ENCODE data around the gene TRAF3IP1.
A peak's percentile ranks its signal among the peaks of the same experiment; 100 is the strongest.
"Not testable (repeated sequence)": the region's sequence is repeated elsewhere in the genome, so short reads cannot be mapped to it uniquely, and the experiment has no call there.

The TRAF3IP1 gene

GRCh38 chr2:238310721-238311120 lies 9.6 kb upstream of the TRAF3IP1 start:
- DNase-seq: not testable (repeated sequence)

DNA sequence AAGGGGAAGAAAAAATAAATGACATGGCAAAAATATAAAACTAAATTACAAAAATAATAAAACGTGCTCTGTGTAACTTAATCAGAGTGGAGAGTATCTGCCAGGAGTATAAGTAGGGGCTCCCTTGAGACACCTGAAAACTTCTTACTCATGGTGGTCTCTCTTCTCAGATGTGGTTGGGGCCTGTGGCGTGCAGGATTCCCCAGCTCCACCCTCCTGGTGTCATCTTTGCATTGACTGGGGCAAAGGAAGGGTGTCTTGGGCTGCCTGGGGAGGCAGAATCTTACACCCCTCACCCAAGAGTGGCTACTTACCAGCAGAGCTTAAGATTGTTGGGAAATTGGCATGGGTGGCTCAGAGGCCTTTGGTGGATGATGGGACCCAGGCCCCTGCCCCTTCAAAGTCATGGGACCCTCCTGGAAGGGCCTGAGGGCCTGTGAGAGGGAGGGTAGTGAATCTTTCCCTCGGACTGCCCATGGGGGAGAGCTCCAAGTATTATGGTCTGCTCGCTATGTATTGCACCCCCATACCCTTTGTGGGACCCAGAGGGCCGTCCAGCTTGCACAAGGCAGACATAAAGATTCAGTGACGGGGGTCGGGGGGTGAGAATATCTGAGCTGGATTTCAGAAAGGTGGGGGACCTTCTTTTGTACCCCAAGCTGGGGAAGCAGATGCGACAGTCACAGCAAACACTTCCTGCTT lies 6.9 kb upstream of the TRAF3IP1 start:
- DNase-seq: peak in 1 of 2 experiments; percentile 36

DNA sequence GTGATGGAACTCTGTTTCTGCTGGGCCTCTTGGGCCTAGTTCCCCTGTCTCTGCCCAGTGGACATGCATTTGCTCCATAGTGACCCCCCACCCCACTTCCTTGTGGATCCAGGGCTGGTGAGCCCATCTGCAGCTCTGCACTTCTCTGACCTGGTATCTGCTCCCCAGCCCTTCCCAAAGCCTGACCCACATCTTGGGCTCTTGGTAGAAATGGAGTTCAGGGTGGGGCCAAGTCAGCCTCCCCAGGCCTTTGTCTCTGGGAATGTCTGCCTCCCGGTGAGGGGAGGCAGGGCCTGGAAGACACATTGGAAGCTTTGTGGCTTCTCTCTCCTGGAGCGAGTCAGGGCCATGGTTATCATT lies 6.3 kb upstream of the TRAF3IP1 start:
- DNase-seq: no peak

DNA sequence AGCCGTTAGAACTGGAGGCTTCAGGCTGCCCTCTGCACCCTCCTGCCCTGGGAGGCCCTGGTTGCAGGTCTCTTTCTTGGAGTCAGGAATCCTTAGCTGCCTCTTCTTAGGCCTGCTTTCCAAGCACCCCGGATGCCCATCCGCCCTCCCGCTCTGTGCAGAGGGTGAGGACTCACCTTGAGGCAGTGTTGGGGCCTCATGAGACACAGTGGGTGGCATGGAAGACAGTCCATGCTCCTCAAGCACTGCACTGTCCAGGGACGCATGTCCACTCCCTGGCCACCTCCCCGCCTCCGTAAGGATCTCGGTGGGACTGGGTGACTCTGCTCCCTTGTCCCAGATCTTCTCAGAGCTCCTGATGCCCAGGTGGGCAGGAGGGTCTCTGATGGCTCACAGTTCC lies 5.7 kb upstream of the TRAF3IP1 start:
- DNase-seq: no peak

DNA sequence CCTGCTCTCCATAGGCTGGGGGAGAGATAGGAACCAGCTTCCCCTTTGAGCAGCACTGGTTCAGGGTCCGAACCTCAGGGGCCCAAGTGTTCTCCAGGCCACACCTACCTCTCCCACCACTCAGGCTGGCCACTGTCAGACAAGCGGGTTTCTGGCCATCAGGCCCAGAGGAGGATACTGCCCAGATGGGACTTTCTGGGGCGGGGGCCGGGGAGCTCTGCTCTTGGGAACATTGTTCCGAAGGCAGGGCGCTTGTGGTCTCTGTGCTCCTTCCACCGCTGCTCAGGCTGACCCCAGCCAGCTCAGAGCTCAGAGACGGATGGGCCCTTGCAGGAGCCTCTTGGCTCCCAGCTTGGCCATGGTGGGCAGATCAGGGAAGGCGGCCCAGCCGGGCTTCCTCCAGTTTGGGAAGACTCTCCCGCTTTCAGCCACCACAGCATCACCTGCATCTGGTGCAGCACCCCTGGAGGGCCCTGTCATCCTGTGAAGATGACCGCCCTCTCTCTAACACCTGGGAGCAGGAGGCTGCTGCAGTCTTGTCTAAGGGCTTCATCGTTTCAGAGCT lies 5.2 kb upstream of the TRAF3IP1 start:
- DNase-seq: no peak

GRCh38 chr2:238320648-238321281 lies 447 bp downstream of the TRAF3IP1 start:
- no peak for DNase-seq

- DNase-seq: no peak
Measured at GRCh38 chr2:238321467-238321866, 1.1 kb downstream of the TRAF3IP1 start.

DNA sequence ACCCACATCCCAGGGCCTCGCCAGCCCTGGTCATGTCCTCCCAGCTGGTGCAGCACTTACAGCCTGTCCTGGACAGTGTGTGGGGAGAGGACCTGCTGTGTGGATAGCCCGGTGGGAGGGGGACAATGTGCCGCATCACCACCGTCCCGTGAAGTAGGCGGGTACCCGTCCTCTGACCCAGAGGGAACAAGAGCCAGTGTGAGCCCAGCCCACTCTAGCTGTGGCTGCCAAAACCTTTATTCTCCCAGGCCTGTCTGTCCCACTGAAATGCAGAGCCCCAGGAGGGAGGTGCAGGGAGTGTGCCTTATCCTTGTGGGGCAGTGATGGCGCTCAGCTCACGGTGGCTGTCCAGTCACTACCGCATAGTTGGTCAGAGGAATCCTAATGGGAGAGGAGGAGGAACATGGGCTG lies 1.7 kb downstream of the TRAF3IP1 start:
- no peak for DNase-seq

- not testable (repeated sequence) for DNase-seq
Measured at GRCh38 chr2:238324248-238324647, 3.9 kb downstream of the TRAF3IP1 start.

GRCh38 chr2:238325694-238326093 lies 5.4 kb downstream of the TRAF3IP1 start:
- DNase-seq: no peak

GRCh38 chr2:238326801-238327365 lies 6.6 kb downstream of the TRAF3IP1 start:
- DNase-seq: no peak

DNA sequence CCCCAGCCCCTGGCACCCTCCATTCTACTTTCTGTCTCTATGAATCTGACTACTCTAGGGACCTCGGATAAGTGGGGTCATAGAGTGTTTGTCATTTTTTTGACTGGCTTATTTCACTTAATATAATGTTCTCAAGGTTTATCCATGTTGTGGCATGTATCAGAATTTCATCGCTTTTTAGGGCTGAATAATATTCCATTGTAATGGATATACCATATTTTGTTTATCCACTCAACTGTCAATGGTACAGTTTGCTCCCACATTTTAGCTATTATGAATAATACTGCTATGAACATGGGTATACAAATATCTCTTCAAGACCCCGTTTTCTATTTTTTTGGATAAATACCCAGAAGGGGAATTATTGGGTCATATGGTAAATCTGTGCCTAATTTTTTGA lies 7.4 kb downstream of the TRAF3IP1 start:
- no peak for DNase-seq

- DNase-seq: no peak
Measured at GRCh38 chr2:238330391-238330790, 10.1 kb downstream of the TRAF3IP1 start.

DNA sequence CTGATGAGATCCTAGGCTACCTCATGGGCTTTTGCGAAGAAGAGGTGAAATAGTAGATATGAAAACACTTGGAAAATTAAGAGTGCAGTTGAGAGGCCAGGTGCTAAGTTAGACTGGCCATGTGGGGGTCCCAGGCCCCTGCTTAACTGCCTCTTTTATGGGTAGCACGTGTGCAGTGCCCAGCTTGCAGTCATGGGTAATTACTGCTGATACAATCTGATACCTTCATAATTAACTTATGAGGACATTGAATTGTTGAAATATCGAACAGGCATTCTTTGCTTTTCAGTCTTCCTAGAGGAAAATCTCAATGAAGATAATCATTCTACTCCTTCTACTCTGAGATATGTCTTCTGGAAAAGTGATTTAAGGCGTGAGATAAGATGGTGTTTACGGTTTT lies 11.6 kb downstream of the TRAF3IP1 start:
- DNase-seq: no peak

DNA sequence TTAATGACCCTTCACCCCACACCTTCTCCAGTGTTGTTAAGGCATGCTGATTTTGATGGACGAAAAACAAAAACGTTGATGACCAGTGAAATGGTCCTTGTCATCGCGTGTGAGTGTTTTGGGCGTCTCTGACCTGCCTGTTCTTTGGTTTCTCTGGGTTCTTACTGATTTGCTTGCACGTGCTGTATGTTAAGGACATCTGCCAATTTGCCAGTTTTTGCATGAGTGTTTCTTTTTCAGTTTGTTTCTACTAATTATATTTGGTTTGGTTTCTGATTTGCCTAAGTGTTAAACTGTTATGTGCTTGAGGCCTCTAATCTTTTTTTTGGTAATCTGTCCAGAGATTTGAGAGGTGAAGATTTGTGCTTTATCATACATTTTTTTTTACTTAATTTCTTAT lies 14.6 kb downstream of the TRAF3IP1 start:
- DNase-seq: no peak

- not testable (repeated sequence) for DNase-seq
Measured at GRCh38 chr2:238335591-238335990, 15.3 kb downstream of the TRAF3IP1 start.

DNA sequence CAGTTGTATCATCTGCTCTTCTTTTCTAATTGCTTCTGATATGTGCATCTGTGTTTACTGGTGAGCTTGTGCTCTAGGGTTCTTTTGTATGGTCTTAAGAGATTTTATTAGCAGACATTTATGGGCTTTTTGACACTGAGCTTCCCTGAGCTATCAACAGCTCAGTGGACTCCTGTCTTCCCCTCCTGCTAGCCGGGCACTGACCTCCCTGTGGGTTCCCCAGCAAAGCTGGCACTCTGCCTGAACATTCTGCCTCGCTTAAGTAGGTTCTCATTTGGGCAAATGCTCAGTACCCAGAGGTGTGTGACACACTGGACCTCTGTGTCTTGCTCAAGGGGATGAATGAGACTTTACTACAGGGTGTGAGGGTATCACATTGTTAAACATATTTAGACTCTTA lies 15.8 kb downstream of the TRAF3IP1 start:
- DNase-seq: no peak

DNA sequence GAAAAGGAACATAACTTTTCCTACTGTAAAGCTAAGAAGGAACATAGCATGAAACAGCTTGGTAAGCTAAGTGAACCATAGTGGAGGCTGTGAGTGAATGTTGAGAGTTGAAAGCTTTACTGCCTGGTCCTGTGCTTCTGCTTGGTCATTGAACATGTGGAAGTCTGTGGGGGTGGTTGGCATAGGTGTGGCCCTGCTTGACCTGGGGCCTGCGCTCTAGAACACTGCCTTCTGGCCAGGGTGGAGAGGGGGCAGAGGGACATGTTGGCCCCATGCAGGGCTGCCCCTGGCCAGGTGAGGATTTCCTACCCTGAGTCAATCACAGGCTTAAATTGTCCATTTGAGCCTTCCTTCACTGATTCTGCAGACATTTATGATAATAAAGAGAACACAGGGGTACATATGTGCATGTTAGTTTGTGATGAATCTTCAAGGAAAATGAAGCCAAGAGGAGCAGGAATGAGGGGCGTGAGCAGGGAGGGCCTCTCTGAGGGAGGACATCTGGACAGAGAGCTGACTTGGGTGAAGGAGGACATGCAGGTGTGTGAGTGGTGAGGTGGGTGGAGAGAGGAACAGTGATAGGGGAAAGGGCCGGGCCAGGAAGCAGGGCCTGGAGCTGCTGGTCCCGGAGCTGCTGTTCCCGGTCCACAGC lies 16.6 kb downstream of the TRAF3IP1 start:
- DNase-seq: no peak

- no peak for DNase-seq
Measured at GRCh38 chr2:238337846-238338245, 17.5 kb downstream of the TRAF3IP1 start.

- DNase-seq: no peak
Measured at GRCh38 chr2:238338710-238339394, 18.5 kb downstream of the TRAF3IP1 start.

- no peak for DNase-seq
Measured at GRCh38 chr2:238339395-238339780, 19.1 kb downstream of the TRAF3IP1 start.

- no peak for DNase-seq
Measured at GRCh38 chr2:238339814-238340213, 19.5 kb downstream of the TRAF3IP1 start.

DNA sequence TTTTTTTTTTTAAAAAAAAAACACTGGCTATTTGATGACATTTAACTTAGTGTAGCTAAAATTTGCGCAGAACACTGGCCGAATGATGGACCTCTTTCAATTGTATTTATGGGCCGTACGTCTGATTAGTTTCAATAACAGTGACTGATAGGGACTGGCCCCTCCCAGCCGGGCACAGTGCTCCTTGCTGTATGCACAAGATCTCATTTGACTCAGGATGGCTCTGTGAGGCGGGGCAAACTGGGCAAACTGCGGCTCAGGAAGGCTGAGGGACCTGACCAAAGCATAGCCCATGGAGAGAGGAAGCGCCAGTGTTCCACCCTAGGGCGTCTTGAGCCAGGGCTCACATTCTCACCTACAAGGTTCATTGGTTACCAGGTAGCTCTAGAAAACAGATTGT lies 21.2 kb downstream of the TRAF3IP1 start:
- DNase-seq: no peak

All from activated T-cell treated with anti-CD3 and anti-CD28 coated beads, Interleukin-2, amount 50 U/mL, for 48 hours (primary cell).